H1 (cell line): ENCODE results near the gene AEBP1. TPM values are rescaled to one million over a fixed set of nuclear protein-coding genes. Genes with fewer than 3 reads are reported as not detected.

Source experiments
- CTCF ChIA-PET: fragments of 300-600 bp; sonication (Branson Sonifier 250); formaldehyde crosslinking; loops from one replicate; lab custom pipeline; 2021; ENCODE audit not compliant: partially characterized antibody; lab: Charles Lee
- POLR2A ChIA-PET: fragments of 300-600 bp; sonication (Branson Sonifier 250); formaldehyde crosslinking; loops from one replicate; lab custom pipeline; 2021; ENCODE audit warnings: inconsistent platforms; ENCODE audit not compliant: partially characterized antibody; lab: Charles Lee
- DNase-seq, 2 experiments: peaks; one replicate each; pipeline versions ENCODE4 v3.0.0 to v3.0.0-alpha.2; 2010 to 2022; ENCODE audit warnings: low spot score in 2 of 2, low read depth in 1 of 2, mixed read lengths in 1 of 2
- FAIRE-seq: peaks from 2 replicates; lab custom pipeline; 2011; peaks lifted over from hg19 to GRCh38; lab: Jason Lieb, UNC
- H2AFZ ChIP-seq: 2 replicates; pipeline ENCODE4 v1.8.1; 2012; ENCODE audit warnings: low read length, inconsistent platforms
- H2AK5ac ChIP-seq: 2 replicates; pipeline ENCODE4 v1.6.1; 2013; ENCODE audit warnings: low read depth, low read length
- H2BK120ac ChIP-seq: replicated peaks from 2 replicates; pipeline ENCODE3; 2013; ENCODE audit warnings: low read depth, low read length, inconsistent platforms
- H2BK12ac ChIP-seq: 2 replicates; pipeline ENCODE4 v1.6.1; 2013; ENCODE audit warnings: low read depth, low read length
- H2BK15ac ChIP-seq: 2 replicates; pipeline ENCODE4 v1.6.1; 2013; ENCODE audit warnings: low read length
- H2BK20ac ChIP-seq: 2 replicates; pipeline ENCODE4 v1.6.1; 2013; ENCODE audit warnings: low read length
- H2BK5ac ChIP-seq: 2 replicates; pipeline ENCODE4 v1.6.1; 2013; ENCODE audit warnings: low read depth, low read length
- H3K14ac ChIP-seq: 2 replicates; pipeline ENCODE4 v1.6.1; 2013; ENCODE audit warnings: inconsistent platforms; ENCODE audit not compliant: insufficient read length
- H3K18ac ChIP-seq: 2 replicates; pipeline ENCODE4 v1.6.1; 2013; ENCODE audit warnings: low read length; ENCODE audit errors: extremely low read depth
- H3K23ac ChIP-seq: 2 replicates; pipeline ENCODE4 v1.6.1; 2013; ENCODE audit warnings: inconsistent platforms; ENCODE audit not compliant: insufficient read length
- H3K23me2 ChIP-seq: 2 replicates; pipeline ENCODE4 v1.6.1; 2013; ENCODE audit warnings: low read depth, low read length
- H3K27ac ChIP-seq: 2 replicates; pipeline ENCODE4 v1.6.1; 2011; ENCODE audit warnings: low read depth, low read length, inconsistent platforms
- H3K27me3 ChIP-seq, 4 experiments: replicated peaks in 1 of 4; 1 replicate in 1 of 4; 2 replicates in 3 of 4; pipeline versions ENCODE4 v1.6.1 to v1.8.1; 2011 to 2013; ENCODE audit warnings: low read length in 3 of 4, mild to moderate bottlenecking in 3 of 4, inconsistent platforms in 2 of 4, mixed read lengths in 2 of 4, moderate library complexity in 1 of 4; ENCODE audit not compliant: control insufficient read depth in 3 of 4, insufficient read depth in 3 of 4; ENCODE audit errors: extremely low read depth in 1 of 4
- H3K36me3 ChIP-seq, 4 experiments: 2 replicates each; pipeline versions ENCODE4 v1.6.1 to v1.8.1; 2011 to 2013; ENCODE audit warnings: mild to moderate bottlenecking in 4 of 4, low read length in 3 of 4, moderate library complexity in 2 of 4, control low read depth in 1 of 4, inconsistent platforms in 1 of 4; ENCODE audit not compliant: insufficient read depth in 4 of 4, control insufficient read depth in 2 of 4
- H3K4ac ChIP-seq: replicated peaks from 2 replicates; pipeline ENCODE3; 2013; ENCODE audit warnings: low read length, low read depth, mixed read lengths, inconsistent platforms; ENCODE audit not compliant: insufficient read length
- H3K4me1 ChIP-seq, 4 experiments: replicated peaks in 1 of 4; 1 replicate in 1 of 4; 2 replicates in 3 of 4; pipeline versions ENCODE4 v1.6.1 to v1.8.1; 2011 to 2013; ENCODE audit warnings: low read length in 3 of 4, inconsistent platforms in 2 of 4, mixed read lengths in 1 of 4; ENCODE audit not compliant: insufficient read depth in 4 of 4, control insufficient read depth in 3 of 4
- H3K4me2 ChIP-seq, 2 experiments: 2 replicates each; pipeline versions ENCODE4 v1.6.1 to v1.8.1; 2011 to 2013; ENCODE audit warnings: low read depth in 2 of 2, low read length in 2 of 2, control low read depth in 1 of 2, inconsistent platforms in 1 of 2, mild to moderate bottlenecking in 1 of 2; ENCODE audit not compliant: insufficient read depth in 1 of 2
- H3K4me3 ChIP-seq, 4 experiments: fragments of 200-600, 300-600 bp in 1 of 4; sonication (generic), shearing (Covaris generic), sonication (Bioruptor Twin) in 1 of 4; 2 replicates each; pipeline versions ENCODE4 v1.5.1 to v1.8.1; 2011 to 2016; ENCODE audit warnings: low read length in 4 of 4, low read depth in 3 of 4, control low read depth in 2 of 4, inconsistent platforms in 2 of 4, mild to moderate bottlenecking in 2 of 4, mixed read lengths in 1 of 4, moderate library complexity in 1 of 4; ENCODE audit not compliant: insufficient read depth in 2 of 4; ENCODE audit errors: extremely low read depth in 1 of 4
- H3K56ac ChIP-seq: replicated peaks from 2 replicates; pipeline ENCODE3; 2013; ENCODE audit warnings: low read depth, mild to moderate bottlenecking, mixed read lengths, low read length, inconsistent platforms; ENCODE audit not compliant: insufficient read length
- H3K79me1 ChIP-seq: 2 replicates; pipeline ENCODE4 v1.6.1; 2013; ENCODE audit warnings: low read depth, low read length, control low read depth
- H3K79me2 ChIP-seq, 2 experiments: 2 replicates each; pipeline versions ENCODE4 v1.6.1 to v1.8.1; 2012 to 2013; ENCODE audit warnings: low read length in 2 of 2, mild to moderate bottlenecking in 2 of 2, inconsistent platforms in 1 of 2; ENCODE audit not compliant: insufficient read depth in 2 of 2, control insufficient read depth in 1 of 2
- H3K9ac ChIP-seq, 4 experiments: replicated peaks in 1 of 4; 1 replicate in 1 of 4; 2 replicates in 3 of 4; pipeline versions ENCODE4 v1.6.1 to v1.8.1; 2011 to 2013; ENCODE audit warnings: low read depth in 3 of 4, low read length in 3 of 4, control low read depth in 2 of 4, mild to moderate bottlenecking in 2 of 4, moderate library complexity in 2 of 4, inconsistent platforms in 1 of 4; ENCODE audit errors: extremely low read depth in 1 of 4
- H3K9me3 ChIP-seq, 2 experiments: 2 replicates each; pipeline versions ENCODE4 v1.6.1 to v1.8.1; 2012 to 2013; ENCODE audit warnings: mild to moderate bottlenecking in 2 of 2, moderate library complexity in 2 of 2, control low read depth in 1 of 2, inconsistent platforms in 1 of 2, low read depth in 1 of 2, low read length in 1 of 2, mixed read lengths in 1 of 2; ENCODE audit not compliant: insufficient read depth in 2 of 2
- H4K20me1 ChIP-seq, 2 experiments: replicated peaks in 1 of 2; 2 replicates each; pipeline versions ENCODE3 to v1.8.1; 2011 to 2013; ENCODE audit warnings: inconsistent platforms in 2 of 2, low read length in 2 of 2, mild to moderate bottlenecking in 1 of 2; ENCODE audit not compliant: insufficient read depth in 2 of 2, control insufficient read depth in 1 of 2
- H4K5ac ChIP-seq: 2 replicates; pipeline ENCODE4 v1.6.1; 2013; ENCODE audit warnings: low read length, low read depth, mixed read lengths, inconsistent platforms; ENCODE audit not compliant: insufficient read length
- H4K8ac ChIP-seq: 2 replicates; pipeline ENCODE4 v1.8.0; 2013; ENCODE audit warnings: mild to moderate bottlenecking, moderate library complexity, low read length, inconsistent platforms; ENCODE audit not compliant: insufficient read depth; ENCODE audit errors: extremely low read depth
- H4K91ac ChIP-seq: replicated peaks from 2 replicates; pipeline ENCODE3; 2013; ENCODE audit warnings: low read length, mixed read lengths, inconsistent platforms; ENCODE audit not compliant: insufficient read length
- BACH1 ChIP-seq: IDR thresholded peaks from 2 replicates; pipeline ENCODE4 v1.6.1; 2012; ENCODE audit warnings: low read length, improper control_type of control experiment
- CBX8 ChIP-seq: fragments of 300-800, 300-1000 bp; sonication (generic); IDR thresholded peaks from 2 replicates; pipeline ENCODE4 v1.7.1; 2016; ENCODE audit warnings: low read depth, low read length, borderline replicate concordance
- CHD2 ChIP-seq: IDR thresholded peaks from 2 replicates; pipeline ENCODE4 v1.6.1; 2012; ENCODE audit warnings: low read length, improper control_type of control experiment
- HDAC6 ChIP-seq: IDR thresholded peaks from one replicate; pipeline ENCODE4 v1.7.1; 2012; ENCODE audit warnings: low read depth, mild to moderate bottlenecking, inconsistent platforms, low read length, moderate library complexity
- JUND ChIP-seq: IDR thresholded peaks from 2 replicates; pipeline ENCODE4 v1.6.1; 2011; ENCODE audit warnings: mild to moderate bottlenecking, improper control_type of control experiment, low read length
- KDM4A ChIP-seq: IDR thresholded peaks from one replicate; pipeline ENCODE4 v1.7.1; 2012; ENCODE audit warnings: low read depth, mild to moderate bottlenecking, moderate library complexity, low read length, inconsistent platforms; ENCODE audit not compliant: severe bottlenecking
- KDM5A ChIP-seq: fragments of 200-600 bp; IDR thresholded peaks from 2 replicates; pipeline ENCODE4 v1.7.1; 2012; ENCODE audit warnings: mild to moderate bottlenecking, low read length, inconsistent platforms, mixed read lengths
- NANOG ChIP-seq: IDR thresholded peaks from 2 replicates; pipeline ENCODE4 v1.6.1; 2011; ENCODE audit warnings: low read length, low read depth, mild to moderate bottlenecking, inconsistent platforms; ENCODE audit not compliant: insufficient read depth, poor library complexity, severe bottlenecking
- POU5F1 ChIP-seq: IDR thresholded peaks from 2 replicates; pipeline ENCODE4 v1.6.1; 2011; ENCODE audit warnings: low read depth, mild to moderate bottlenecking, low read length, moderate library complexity
- RBBP5 ChIP-seq: IDR thresholded peaks from 2 replicates; pipeline ENCODE4 v1.7.1; 2012; ENCODE audit warnings: low read depth, mild to moderate bottlenecking, inconsistent platforms, low read length, moderate library complexity, borderline replicate concordance
- SIX5 ChIP-seq: IDR thresholded peaks from 2 replicates; pipeline ENCODE4 v1.6.1; 2011; ENCODE audit warnings: mild to moderate bottlenecking, low read depth, low read length
- TBP ChIP-seq: IDR thresholded peaks from 2 replicates; pipeline ENCODE4 v1.6.1; 2011; ENCODE audit warnings: low read depth, low read length, improper control_type of control experiment
- TCF12 ChIP-seq: IDR thresholded peaks from 2 replicates; pipeline ENCODE4 v1.6.1; 2011; ENCODE audit warnings: low read depth, mild to moderate bottlenecking, low read length
- TEAD4 ChIP-seq: IDR thresholded peaks from 2 replicates; pipeline ENCODE4 v1.6.1; 2012; ENCODE audit warnings: low read depth, low read length, inconsistent platforms, mixed read lengths
- ZNF274 ChIP-seq: IDR thresholded peaks from 2 replicates; pipeline ENCODE4 v1.7.0; 2012; ENCODE audit warnings: low read length, borderline replicate concordance; ENCODE audit errors: extremely low read depth
- WGBS, 2 experiments: shearing (Covaris generic) in 1 of 2; methylation state at CpG; one replicate each; pipeline versions ENCODE4 v1.1.6 to v1.1.7; 2013 to 2015; ENCODE audit warnings: low lambda C conversion rate in 2 of 2, mixed read lengths in 2 of 2, inconsistent platforms in 1 of 2, low coverage in 1 of 2, missing lambda C conversion rate in 1 of 2; ENCODE audit not compliant: insufficient replicate concordance in 2 of 2, insufficient coverage in 1 of 2, insufficient read length in 1 of 2; ENCODE audit errors: extremely low coverage in 1 of 2, missing lambda C conversion rate in 1 of 2; 5-methylcytosine and 5-hydroxymethylcytosine counted together
- polyA plus RNA-seq, 7 experiments: library from polyadenylated mRNA; depleted of rRNA in 3 of 7; stranded (reverse) in 5 of 7; unstranded in 2 of 7; fragments of >200 nt in 5 of 7; fragments of 200-250 nt in 2 of 7; gene quantifications; 1 replicate in 5 of 7; 2 replicates in 1 of 7; 4 replicates in 1 of 7; pipeline versions ENCODE4 v1.2.1 to v1.2.3, GENCODE V29; 2011 to 2013; ENCODE audit warnings: missing spikeins in 2 of 7, mixed read lengths in 2 of 7
- total RNA-seq: library from RNA; stranded (reverse); fragmentation: NEBNext Ultra II Directional; extraction: Animal tissue kit (Norgen Biotek cat#: 25700); gene quantifications from 2 replicates; pipeline ENCODE4 v1.2.1, GENCODE V29; 2021

The AEBP1 gene
- total and polyA plus RNA-seq, 2 of the 8 experiments (the other 6 are each of a cell fraction or from before 2014, with no cell fraction given) = 10.4 to 41.2 TPM

- Histone ChIP-seq H3K56ac (no peak overlapping the region), H3K27me3 (peaks cover 8 to 15% (median 14%) of the 10 kb centered on the region in 4 experiments), H3K4me1 (peaks cover 0 to 5% (median 2%) of the 10 kb centered on the region in 4 experiments; a peak in 3 of 7 replicates), H4K20me1 (peaks cover 0 to 2% of the 10 kb centered on the region in 2 experiments), H2BK20ac (no peak overlapping the region), H3K23ac (no peak overlapping the region), H2BK120ac (no peak overlapping the region), H2AK5ac (no peak overlapping the region), H2AFZ (no peak overlapping the region), H4K8ac (peak overlapping the region; percentile 3; the same call in 1 of the 2 replicates), H3K23me2 (peaks cover under 1% of the 10 kb centered on the region; the same call in 1 of the 2 replicates), H3K14ac (no peak overlapping the region), H2BK15ac (no peak overlapping the region), H4K91ac (no peak overlapping the region), H3K79me1 (no peaks in the 10 kb centered on the region), H3K9me3 (no peaks in the 10 kb centered on the region), H3K4me2 (no peak overlapping the region), H3K4me3 (no peak overlapping the region), H3K18ac (no peak overlapping the region), H3K36me3 (no peaks in the 10 kb centered on the region), H3K79me2 (no peaks in the 10 kb centered on the region), H3K27ac (no peak overlapping the region), H3K4ac (no peak overlapping the region), H2BK5ac (no peak overlapping the region), H4K5ac (no peak overlapping the region), H3K9ac (no peak overlapping the region), H2BK12ac (no peak overlapping the region)
- POLR2A ChIA-PET = interaction anchor here (0.9 to 1.2 kb wide), 5 partner anchors 9 to 71 kb away, joined by 3 read pairs; partner anchors contain the start of gene GCK
- CTCF ChIA-PET = interaction anchor here (1.1 to 2.4 kb wide), 2 partner anchors 9 to 16 kb away, joined by 4 to 9 read pairs; no protein-coding TSS in a partner anchor
- DNase-seq (no peak), FAIRE-seq (no peak)
- 93% methylated on average over 10 of the region's 10 CpGs; no CpG with 5 or more reads in 1 of the 2 experiments for WGBS, 2 experiments
- TF ChIP-seq RBBP5 (no peak), BACH1 (no peak), TEAD4 (no peak), NANOG (no peak), CHD2 (no peak), KDM5A (no peak), SIX5 (no peak), TBP (no peak), POU5F1 (no peak), HDAC6 (no peak), JUND (no peak), CBX8 (no peak), ZNF274 (no peak), KDM4A (no peak), TCF12 (no peak)
Measured at GRCh38 chr7:44140341-44140740, 36.2 kb downstream of the AEBP1 start.
